Peyer's patch (tissue), 4 donors: ENCODE data around the gene RPL27.

Source experiments
- CTCF ChIP-seq, 6 experiments: fragments of 450-650 bp in 4 of 6; fragments of 200-600 bp in 2 of 6; sonication (generic) in 1 of 6; IDR thresholded peaks; one replicate each; pipeline ENCODE4 v1.5.1; 2017 to 2019; ENCODE audit warnings: antibody characterized with exemption in 6 of 6, mild to moderate bottlenecking in 3 of 6, moderate library complexity in 1 of 6
- POLR2A ChIP-seq, 2 donors: fragments of 450-650 bp; IDR thresholded peaks; one replicate each; pipeline ENCODE4 v1.5.1; 2017; ENCODE audit warnings: antibody characterized with exemption in 2 of 2, mild to moderate bottlenecking in 2 of 2, moderate library complexity in 2 of 2

- TF ChIP-seq CTCF (IDR thresholded peaks at IDR 0.05), result no peak
- no peak for TF ChIP-seq POLR2A (IDR thresholded peaks at IDR 0.05)
These were observed 16.7 kb downstream of the RPL27 start for GRCh38 chr17:43014649-43015542.
